HUES6 (cell line): ENCODE results near the gene ABCD1.
A peak's percentile ranks its signal among the peaks of the same experiment; 100 is the strongest.
"Not testable (repeated sequence)": the region's sequence is repeated elsewhere in the genome, so short reads cannot be mapped to it uniquely, and the experiment has no call there.

ENCODE experiments used
- H3K27ac ChIP-seq: 2 replicates; pipeline ENCODE4 v1.7.0; 2013; ENCODE audit warnings: low read depth, mild to moderate bottlenecking, low read length, inconsistent platforms
- H3K27me3 ChIP-seq: 2 replicates; pipeline ENCODE4 v1.6.1; 2013; ENCODE audit warnings: low read length; ENCODE audit not compliant: control insufficient read depth, insufficient read depth
- H3K36me3 ChIP-seq: 2 replicates; pipeline ENCODE4 v1.6.1; 2013; ENCODE audit warnings: low read length; ENCODE audit not compliant: control insufficient read depth, insufficient read depth
- H3K4me1 ChIP-seq: 2 replicates; pipeline ENCODE4 v1.6.1; 2013; ENCODE audit warnings: low read length; ENCODE audit not compliant: control insufficient read depth, insufficient read depth
- H3K4me3 ChIP-seq: 2 replicates; pipeline ENCODE4 v1.5.1; 2013; ENCODE audit warnings: low read depth, low read length
- H3K9ac ChIP-seq: one replicate; pipeline ENCODE4 v1.6.1; 2013; ENCODE audit warnings: mild to moderate bottlenecking, low read length
- H3K9me3 ChIP-seq: 2 replicates; pipeline ENCODE4 v1.6.1; 2013; ENCODE audit warnings: low read depth, low read length; ENCODE audit not compliant: control insufficient read depth, insufficient read depth

ABCD1 gene

DNA sequence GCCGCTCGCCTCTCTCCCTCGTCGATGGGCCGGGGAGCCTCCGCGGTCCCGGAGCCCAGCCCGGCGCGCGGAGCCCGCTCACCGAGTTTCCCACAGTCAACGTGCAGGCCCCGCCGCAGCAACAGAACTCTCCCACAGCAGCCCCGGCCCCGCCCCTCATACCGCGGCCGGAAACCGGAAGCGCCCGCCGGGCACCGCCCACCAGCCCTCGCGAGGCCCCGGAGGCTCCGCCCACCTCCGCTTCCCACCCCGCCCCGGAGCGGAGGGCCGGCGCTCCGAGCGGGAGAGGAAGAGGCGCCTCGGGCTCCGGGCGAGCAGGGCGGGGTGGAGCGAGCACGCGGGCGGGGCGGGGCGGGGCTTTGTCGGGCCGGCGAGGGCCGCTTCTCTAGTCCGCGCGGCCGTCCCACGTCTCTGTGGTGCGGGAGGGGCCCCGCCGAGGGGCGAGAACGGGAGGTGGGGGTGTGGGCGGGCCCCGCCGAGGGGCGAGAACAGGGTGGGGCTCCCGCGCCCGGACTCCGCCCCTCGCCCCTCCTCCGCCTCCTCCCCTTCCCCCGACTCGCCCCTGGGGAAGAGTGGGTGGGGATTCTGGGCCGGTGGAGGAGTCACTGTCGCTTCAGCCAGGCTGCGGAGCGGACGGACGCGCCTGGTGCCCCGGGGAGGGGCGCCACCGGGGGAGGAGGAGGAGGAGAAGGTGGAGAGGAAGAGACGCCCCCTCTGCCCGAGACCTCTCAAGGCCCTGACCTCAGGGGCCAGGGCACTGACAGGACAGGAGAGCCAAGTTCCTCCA, at the start of gene ABCD1, which contains the start of gene BCAP31:
TSS of gene ABCD1 (plus strand) at position 605 of the 787 bp plus-strand sequence. CDS start 411 bp downstream, outside the sequence.
TSS of gene BCAP31 (minus strand) at position 136 of the 787 bp plus-strand sequence. CDS start 1,143 bp downstream, outside the sequence.
- H3K4me3 ChIP-seq: peak within 1 kb of the TSS; percentile 66
- peak within 1 kb of the TSS; percentile 86 for H3K9ac ChIP-seq
- H3K36me3 ChIP-seq: peaks cover 29% of the 10 kb centered on the region
- H3K4me1 ChIP-seq: peaks cover 39% of the 10 kb centered on the region
- H3K27ac ChIP-seq: peak within 1 kb of the TSS; percentile 86; the same call in 1 of the 2 replicates
- peaks cover 19% of the 10 kb centered on the region; the same call in 1 of the 2 replicates for H3K9me3 ChIP-seq
- no peaks in the 10 kb centered on the region for H3K27me3 ChIP-seq

DNA sequence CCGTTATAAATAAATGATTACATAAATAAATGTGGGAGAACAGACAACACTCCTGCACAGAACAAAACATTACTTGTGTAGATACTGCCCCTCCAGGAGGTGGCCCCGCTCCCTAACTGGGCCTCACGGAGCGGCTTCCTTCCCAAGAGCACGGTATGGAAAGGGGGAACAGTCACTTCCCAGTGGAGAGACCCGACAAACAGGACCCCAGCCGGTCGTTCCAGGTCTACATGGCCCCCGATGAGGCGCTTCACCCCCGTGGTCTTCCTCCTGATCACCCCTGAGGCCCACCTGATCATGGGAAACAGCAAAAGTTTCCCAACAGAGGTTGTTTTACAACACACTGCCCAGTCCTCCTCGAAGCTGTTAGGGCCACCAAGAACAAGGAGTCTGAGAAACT, 43.5 kb upstream of the ABCD1 start:
- Histone ChIP-seq H3K9ac (no peak overlapping the region), H3K36me3 (no peaks in the 10 kb centered on the region; the same call in 1 of the 2 replicates), H3K4me1 (peaks cover 19% of the 10 kb centered on the region), H3K27ac (no peak overlapping the region), H3K9me3 (peaks cover 22% of the 10 kb centered on the region), H3K4me3 (no peak overlapping the region), H3K27me3 (no peaks in the 10 kb centered on the region)

- H3K4me3 ChIP-seq, H3K36me3 ChIP-seq, H3K27me3 ChIP-seq, H3K27ac ChIP-seq, H3K9ac ChIP-seq: not testable (repeated sequence)
- peaks cover 27% of the 10 kb centered on the region for H3K4me1 ChIP-seq
- peaks cover 22% of the 10 kb centered on the region for H3K9me3 ChIP-seq
Observed at GRCh38 chrX:153683486-153683885, 41.2 kb upstream of the ABCD1 start.

DNA sequence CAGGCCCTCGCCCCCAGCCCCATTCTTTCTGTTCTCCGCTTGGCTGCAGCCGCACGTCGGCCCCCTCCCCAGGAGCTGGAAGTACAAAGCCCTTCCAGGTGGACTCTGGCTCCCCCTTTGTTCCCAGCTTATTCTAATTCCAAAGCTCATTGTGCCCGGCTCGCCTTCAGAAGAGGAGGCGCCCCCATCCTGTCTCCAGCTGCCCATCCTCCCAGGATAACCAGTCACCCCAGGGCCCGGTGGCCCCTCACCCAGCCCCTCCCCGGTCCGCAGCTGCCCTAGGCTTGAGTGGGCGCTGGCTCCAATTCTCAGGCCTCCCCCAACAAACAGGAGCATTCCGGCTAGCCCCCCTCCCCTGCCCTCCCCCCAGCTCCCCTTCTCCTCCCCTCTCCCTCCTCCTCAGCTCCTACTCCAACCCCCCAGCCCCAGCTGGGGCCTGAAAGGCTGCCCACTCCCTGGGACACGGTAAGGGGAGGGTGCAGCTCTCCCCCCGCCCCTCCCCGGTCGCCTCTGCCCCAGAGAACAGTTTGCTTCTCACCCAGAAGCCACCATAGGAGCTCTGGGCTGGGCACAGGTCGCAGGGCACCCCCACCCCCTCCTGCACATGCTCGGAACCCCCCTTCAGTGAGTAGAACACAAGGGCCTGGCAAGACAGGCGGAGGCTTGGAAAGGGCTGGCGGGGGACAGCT, 40.0 kb upstream of the ABCD1 start:
- Histone ChIP-seq H3K4me1 (peaks cover 30% of the 10 kb centered on the region), H3K4me3 (peak overlapping the region; percentile 38), H3K36me3 (no peaks in the 10 kb centered on the region; the same call in 1 of the 2 replicates), H3K9ac (peak overlapping the region; percentile 22), H3K27me3 (no peaks in the 10 kb centered on the region), H3K9me3 (peaks cover 22% of the 10 kb centered on the region), H3K27ac (peak overlapping the region; percentile 27; the same call in 1 of the 2 replicates)

DNA sequence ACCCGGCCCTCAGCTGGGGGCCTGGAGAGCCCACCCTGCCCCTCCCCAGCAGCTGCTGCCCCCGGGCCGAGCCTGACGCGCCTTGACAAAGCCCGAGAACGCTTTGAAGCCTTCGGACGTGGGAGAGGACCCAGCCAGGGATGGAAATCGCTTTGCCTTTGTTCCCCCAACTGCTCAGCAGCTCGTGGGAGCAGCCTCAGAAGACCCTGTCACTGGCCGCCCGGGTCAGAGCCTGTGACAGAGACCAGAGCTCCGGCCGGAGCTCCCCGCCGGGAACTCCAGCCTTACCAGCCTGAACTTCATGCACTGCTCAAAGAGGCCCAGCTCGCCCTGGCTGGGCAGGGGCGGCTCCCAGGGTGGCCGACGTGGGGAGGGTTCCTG, 39.5 kb upstream of the ABCD1 start:
- peaks cover 34% of the 10 kb centered on the region for H3K4me1 ChIP-seq
- H3K4me3 ChIP-seq: peak overlapping the region; percentile 38
- H3K27ac ChIP-seq: peak overlapping the region; percentile 6; the same call in 1 of the 2 replicates
- peaks cover 21% of the 10 kb centered on the region for H3K9me3 ChIP-seq
- peak overlapping the region; percentile 38 for H3K9ac ChIP-seq
- no peaks in the 10 kb centered on the region for H3K27me3 ChIP-seq
- H3K36me3 ChIP-seq: peaks cover 3% of the 10 kb centered on the region; the same call in 1 of the 2 replicates

- Histone ChIP-seq H3K36me3 (peaks cover 5% of the 10 kb centered on the region), H3K9me3 (peaks cover 19% of the 10 kb centered on the region), H3K27me3 (no peaks in the 10 kb centered on the region), H3K9ac (peak overlapping the region; percentile 55), H3K4me3 (peak overlapping the region; percentile 38; the same call in 1 of the 2 replicates), H3K4me1 (peaks cover 34% of the 10 kb centered on the region), H3K27ac (peak overlapping the region; percentile 6; the same call in 1 of the 2 replicates)
Observed at GRCh38 chrX:153685751-153686696, 38.6 kb upstream of the ABCD1 start.

- Histone ChIP-seq H3K4me3 (0 out of 2 replicates have a peak overlapping the region, but pooled peaks have one; percentile 31), H3K4me1 (peaks cover 34% of the 10 kb centered on the region), H3K27ac (no peak overlapping the region; the same call in 1 of the 2 replicates), H3K36me3 (peaks cover 12% of the 10 kb centered on the region), H3K9ac (peak overlapping the region; percentile 55), H3K27me3 (no peaks in the 10 kb centered on the region), H3K9me3 (peaks cover 19% of the 10 kb centered on the region)
Observed at GRCh38 chrX:153686711-153687110, 37.9 kb upstream of the ABCD1 start.

GRCh38 chrX:153687121-153688039, 37.3 kb upstream of the ABCD1 start, which contains the start of gene SLC6A8:
TSS of gene SLC6A8 (plus strand) at chrX:153687926. CDS start at chrX:153688575, 649 bp downstream.
- Histone ChIP-seq H3K27ac (peak within 1 kb of the TSS; percentile 40; the same call in 1 of the 2 replicates), H3K9ac (peak within 1 kb of the TSS; percentile 79), H3K4me3 (peak within 1 kb of the TSS; percentile 67), H3K36me3 (peaks cover 12% of the 10 kb centered on the region), H3K9me3 (peaks cover 19% of the 10 kb centered on the region), H3K4me1 (peaks cover 34% of the 10 kb centered on the region), H3K27me3 (no peaks in the 10 kb centered on the region)

- peaks cover 19% of the 10 kb centered on the region for H3K9me3 ChIP-seq
- H3K4me1 ChIP-seq: peaks cover 34% of the 10 kb centered on the region
- H3K9ac ChIP-seq: no peak overlapping the region
- no peaks in the 10 kb centered on the region for H3K27me3 ChIP-seq
- no peak overlapping the region for H3K27ac ChIP-seq
- H3K4me3 ChIP-seq: no peak overlapping the region
- peaks cover 19% of the 10 kb centered on the region for H3K36me3 ChIP-seq
Observed at GRCh38 chrX:153688071-153688470, 36.6 kb upstream of the ABCD1 start.
